Measurements from ENCODE around the gene SLC16A5.

GRCh38 chr17:75039238-75039637 is 48.5 kb upstream of the SLC16A5 start:
- TF ChIP-seq, protein P1, sequence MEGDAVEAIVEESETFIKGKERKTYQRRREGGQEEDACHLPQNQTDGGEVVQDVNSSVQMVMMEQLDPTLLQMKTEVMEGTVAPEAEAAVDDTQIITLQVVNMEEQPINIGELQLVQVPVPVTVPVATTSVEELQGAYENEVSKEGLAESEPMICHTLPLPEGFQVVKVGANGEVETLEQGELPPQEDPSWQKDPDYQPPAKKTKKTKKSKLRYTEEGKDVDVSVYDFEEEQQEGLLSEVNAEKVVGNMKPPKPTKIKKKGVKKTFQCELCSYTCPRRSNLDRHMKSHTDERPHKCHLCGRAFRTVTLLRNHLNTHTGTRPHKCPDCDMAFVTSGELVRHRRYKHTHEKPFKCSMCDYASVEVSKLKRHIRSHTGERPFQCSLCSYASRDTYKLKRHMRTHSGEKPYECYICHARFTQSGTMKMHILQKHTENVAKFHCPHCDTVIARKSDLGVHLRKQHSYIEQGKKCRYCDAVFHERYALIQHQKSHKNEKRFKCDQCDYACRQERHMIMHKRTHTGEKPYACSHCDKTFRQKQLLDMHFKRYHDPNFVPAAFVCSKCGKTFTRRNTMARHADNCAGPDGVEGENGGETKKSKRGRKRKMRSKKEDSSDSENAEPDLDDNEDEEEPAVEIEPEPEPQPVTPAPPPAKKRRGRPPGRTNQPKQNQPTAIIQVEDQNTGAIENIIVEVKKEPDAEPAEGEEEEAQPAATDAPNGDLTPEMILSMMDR (IDR thresholded peaks at IDR 0.05; ENCODE audit: insufficient read depth, low read depth, low read length) = no peak
- TF ChIP-seq EZH2 (IDR thresholded peaks at IDR 0.05; ENCODE audit: insufficient read depth, low read length) = no peak

Measured in astrocyte (in vitro differentiated cells and primary cell).